ENCODE results near the gene GAS2.

Gene GAS2

DNA sequence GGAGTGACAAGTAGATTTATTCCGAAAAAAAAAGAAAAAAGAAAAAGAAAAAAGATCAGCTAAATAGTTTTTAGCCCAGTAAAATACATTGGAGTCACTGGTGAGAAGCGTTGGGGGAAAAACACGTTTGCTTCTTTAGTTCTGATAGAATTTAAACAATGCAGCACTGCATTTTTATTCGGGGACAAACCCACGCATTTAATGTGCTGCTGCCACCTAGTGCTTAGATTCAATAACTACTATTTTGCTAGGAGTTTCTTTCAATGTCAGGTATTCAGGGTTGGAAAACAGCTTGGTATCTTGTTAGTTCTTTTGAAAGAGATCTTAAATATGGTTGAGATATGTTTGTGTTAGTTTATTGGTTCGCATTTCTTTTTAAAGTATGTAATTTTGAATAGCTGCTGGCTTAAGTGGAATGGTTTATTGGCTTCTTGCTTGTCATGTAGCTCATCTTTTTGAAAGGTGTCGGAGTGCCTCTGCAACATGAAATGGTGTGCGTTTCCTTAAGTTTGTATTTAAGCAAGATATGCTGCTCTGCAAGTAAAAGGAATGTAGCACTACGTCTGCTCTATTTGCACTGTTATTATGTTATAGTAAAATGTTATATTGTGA lies 121.2 kb downstream of the GAS2 start:
- DNase-seq (ENCODE audit: low read depth) = peak; percentile 13

GRCh38 chr11:22792497-22792896 lies 126.1 kb downstream of the GAS2 start:
- DNase-seq (ENCODE audit: low read depth) = peak; percentile 39

- DNase-seq (ENCODE audit: low read depth) = no peak
Measured at GRCh38 chr11:22795914-22796313, 129.5 kb downstream of the GAS2 start.

GRCh38 chr11:22797047-22797446 lies 130.6 kb downstream of the GAS2 start:
- no peak for DNase-seq (ENCODE audit: low read depth)

- no peak for DNase-seq (ENCODE audit: low read depth)
Measured at GRCh38 chr11:22798901-22799300, 132.5 kb downstream of the GAS2 start.

DNA sequence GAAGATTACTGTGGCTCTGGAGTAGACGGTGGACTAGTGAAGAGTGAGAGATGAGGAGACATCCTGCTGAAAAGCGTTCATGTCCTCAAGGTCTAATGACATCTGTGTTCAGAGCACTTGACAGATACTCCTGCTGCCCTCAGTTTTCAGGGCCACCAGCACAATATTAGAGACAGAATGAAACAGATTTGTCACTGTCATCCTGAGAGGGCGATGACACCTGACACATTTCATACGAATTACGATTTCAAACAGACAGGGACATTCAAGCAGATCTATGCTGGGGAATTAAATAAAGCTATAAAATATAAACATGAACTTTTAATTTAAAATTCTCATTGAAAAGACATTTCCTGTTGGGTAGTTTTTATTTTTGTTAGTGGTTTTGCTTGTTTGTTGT lies 134.1 kb downstream of the GAS2 start:
- no peak for DNase-seq (ENCODE audit: low read depth)

DNA sequence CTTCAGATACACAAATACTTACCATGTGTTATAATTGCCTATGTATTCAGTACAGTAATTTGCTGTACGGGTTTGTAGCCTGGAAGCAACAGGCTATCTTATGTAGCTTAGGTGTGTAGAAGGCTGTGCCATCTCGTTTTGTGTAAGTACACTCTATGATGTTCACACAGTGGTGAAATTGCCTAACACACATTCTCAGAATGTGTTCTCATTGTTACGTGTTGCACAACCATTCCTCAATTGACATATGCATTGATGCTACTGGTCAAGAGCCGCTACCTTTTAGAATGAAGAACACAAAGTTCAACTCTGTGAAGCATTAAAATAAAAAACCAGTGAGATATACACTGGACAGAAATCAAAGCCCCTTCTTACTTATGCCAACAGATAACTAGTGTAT lies 136.4 kb downstream of the GAS2 start:
- DNase-seq (ENCODE audit: low read depth) = no peak

DNA sequence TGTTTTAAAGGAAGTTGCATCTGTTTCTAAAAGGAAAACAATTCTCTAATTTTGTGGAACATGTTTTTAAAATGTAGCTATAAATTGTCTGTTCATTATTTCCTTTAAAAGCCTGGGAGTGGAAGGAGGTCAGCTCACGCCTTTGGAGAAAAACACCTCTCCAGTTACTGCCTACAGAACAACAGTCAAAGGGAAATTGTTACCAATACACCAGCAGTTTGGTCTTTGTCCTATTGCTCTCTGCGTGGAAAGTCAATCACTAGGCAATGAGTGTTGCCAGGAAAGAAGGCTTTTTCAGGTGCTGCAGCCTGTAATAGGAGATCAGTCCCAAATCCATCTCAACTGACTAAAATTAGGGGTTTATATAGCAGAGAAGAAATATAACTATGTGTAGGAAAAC lies 141.0 kb downstream of the GAS2 start:
- DNase-seq (ENCODE audit: low read depth) = no peak

DNA sequence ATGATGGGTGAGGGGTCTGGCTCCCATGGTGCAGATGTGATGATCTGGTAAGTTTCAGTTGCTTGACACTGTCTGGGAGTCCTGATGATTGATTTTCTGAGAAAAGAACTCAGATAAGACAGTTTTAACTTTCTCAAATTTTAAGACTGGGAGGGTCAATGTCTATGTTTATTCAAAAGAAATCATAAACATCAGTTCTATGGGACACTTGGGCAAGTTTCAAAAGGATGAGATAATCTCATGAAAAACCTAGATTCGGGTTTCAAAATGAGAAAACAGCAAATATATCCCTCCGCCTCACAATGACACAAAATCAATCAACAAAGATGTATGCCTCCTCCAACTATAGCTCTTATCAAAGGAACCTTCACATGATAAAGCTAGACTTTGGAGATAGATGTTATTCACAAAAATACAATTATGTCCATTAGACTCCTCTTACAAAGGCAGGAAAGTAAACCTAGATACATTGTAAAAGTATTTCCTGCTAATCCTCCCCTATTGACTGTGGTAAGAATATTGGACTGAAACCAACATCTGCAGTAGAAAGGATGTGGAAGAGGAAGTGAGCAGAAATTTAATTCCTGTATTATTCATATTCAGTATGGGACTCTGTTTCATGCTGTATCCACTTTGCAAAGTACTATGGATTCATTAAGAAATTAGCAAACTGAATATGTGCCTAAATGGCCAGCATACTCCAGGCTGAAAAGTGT lies 141.6 kb downstream of the GAS2 start:
- no peak for DNase-seq (ENCODE audit: low read depth)

GRCh38 chr11:22808571-22809197 lies 142.3 kb downstream of the GAS2 start:
- no peak for DNase-seq (ENCODE audit: low read depth)

GRCh38 chr11:22809893-22810292 lies 143.5 kb downstream of the GAS2 start:
- DNase-seq (ENCODE audit: low read depth) = no peak

- DNase-seq (ENCODE audit: low read depth) = no peak
Measured at GRCh38 chr11:22822203-22822602, 155.8 kb downstream of the GAS2 start.

- no peak for DNase-seq (ENCODE audit: low read depth)
Measured at GRCh38 chr11:22828373-22828772, 162.0 kb downstream of the GAS2 start.

DNA sequence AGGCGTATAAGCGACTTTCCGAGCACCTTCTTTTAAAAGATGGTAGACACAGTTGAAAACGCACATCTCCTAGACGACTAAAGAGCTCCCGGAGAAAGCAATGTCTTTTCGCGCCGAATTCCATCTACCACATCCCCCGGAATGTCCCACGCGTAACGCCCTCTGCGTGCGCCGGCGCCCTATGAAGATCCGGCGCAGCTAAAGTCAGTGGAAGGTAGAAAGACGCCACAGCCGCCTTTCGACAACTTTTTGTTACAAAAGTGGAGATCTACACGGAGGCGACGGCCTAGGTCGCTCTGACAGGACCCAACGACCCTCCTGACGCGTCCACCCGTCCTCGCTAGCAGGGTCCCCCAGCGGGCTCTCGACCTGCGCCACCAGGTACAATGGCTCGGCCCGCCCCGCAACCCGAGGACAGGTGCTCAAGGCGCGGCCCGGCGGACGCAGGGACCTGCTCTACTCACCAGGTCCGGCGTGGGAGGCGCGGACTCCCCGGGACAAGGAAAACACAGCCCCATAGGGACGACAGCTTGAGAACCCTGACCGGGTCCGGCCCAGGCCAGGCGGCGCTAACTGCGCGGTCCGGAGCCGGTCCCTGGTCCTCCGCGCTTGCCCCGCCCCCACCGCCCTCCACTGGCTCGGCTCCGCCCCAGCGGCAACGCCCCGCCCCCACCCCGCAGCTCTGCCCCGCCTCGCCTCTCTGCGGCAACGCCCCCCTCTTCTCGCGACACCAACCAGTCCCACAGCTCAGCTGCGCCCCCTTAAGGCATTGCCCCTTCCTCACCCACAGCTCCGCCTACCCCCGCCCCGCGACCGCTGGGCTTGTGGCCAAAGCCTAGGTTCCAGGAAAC lies 163.0 kb downstream of the GAS2 start, which contains the start of gene SVIP:
Gene SVIP (minus strand): TSS at position 571 of the 851 bp plus-strand sequence. CDS start 53 bp downstream, at position 518.
- peak; percentile 75 for DNase-seq (ENCODE audit: low read depth)

GRCh38 chr11:22830082-22830414 lies 163.6 kb downstream of the GAS2 start:
- DNase-seq (ENCODE audit: low read depth) = no peak

- DNase-seq (ENCODE audit: low read depth) = no peak
Measured at GRCh38 chr11:22832315-22833015, 166.1 kb downstream of the GAS2 start.

- DNase-seq (ENCODE audit: low read depth) = no peak
Measured at GRCh38 chr11:22846726-22847125, 180.3 kb downstream of the GAS2 start.

DNA sequence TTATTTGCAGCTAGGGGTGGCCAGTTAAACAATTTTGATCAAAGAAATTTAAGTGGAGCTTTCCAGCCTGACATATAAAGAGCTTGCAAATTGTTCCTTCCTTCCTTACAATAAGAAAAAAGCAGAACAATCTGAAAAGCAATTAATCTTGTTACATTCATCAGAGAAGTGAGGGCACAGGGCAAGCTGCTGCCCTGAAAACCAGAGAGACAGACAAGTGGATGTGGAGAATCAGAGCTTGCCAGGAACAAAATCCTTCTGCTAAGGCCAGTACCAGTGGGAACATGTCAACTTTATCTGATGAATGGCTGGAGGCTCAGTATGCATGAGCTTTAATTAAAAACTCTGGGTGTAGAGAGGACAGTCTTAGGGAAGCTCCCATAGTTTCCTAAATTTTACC lies 185.1 kb downstream of the GAS2 start:
- no peak for DNase-seq (ENCODE audit: low read depth)

GRCh38 chr11:22859756-22860155 lies 193.3 kb downstream of the GAS2 start:
- DNase-seq (ENCODE audit: low read depth) = no peak

- DNase-seq (ENCODE audit: low read depth) = no peak
Measured at GRCh38 chr11:22860241-22860640, 193.8 kb downstream of the GAS2 start, which contains the start of gene CCDC179. Gene CCDC179 (minus strand): TSS chr11:22860474. CDS start chr11:22860421, 53 bp downstream.
